Fibroblast of skin of left biceps (primary cell): Measurements from ENCODE around the gene MEF2C.

Source experiments
- DNase-seq, 2 experiments: peaks; one replicate each; pipeline ENCODE4 v3.0.0-alpha.2; 2013; ENCODE audit warnings: low read depth in 2 of 2

Gene MEF2C

DNA sequence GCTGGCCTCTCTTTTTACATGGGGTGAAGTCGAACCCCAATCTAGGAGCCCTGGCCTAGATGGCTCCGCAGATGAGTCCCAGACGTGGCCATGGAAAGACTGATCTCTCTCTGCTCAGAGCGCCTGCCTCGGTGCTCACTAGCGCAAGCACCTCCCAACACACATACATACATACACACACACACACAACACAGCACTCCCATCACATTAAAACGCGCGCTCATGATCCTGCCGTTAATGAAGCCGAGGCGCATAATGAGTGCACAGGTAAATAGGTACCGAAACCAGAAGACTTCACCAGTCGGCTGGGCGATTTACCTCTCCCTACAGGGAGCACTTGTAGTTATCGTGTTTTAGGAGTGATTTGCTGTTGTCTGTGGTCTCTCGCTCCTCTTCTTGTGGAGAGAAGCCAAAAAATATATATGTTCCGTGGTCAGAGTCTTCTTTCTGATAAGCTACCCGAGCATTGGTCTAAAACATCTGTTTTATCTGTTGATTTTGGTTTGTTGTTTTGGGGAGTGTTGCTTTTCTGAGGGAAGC lies 207.7 kb downstream of the MEF2C start:
- DNase-seq: no peak

DNA sequence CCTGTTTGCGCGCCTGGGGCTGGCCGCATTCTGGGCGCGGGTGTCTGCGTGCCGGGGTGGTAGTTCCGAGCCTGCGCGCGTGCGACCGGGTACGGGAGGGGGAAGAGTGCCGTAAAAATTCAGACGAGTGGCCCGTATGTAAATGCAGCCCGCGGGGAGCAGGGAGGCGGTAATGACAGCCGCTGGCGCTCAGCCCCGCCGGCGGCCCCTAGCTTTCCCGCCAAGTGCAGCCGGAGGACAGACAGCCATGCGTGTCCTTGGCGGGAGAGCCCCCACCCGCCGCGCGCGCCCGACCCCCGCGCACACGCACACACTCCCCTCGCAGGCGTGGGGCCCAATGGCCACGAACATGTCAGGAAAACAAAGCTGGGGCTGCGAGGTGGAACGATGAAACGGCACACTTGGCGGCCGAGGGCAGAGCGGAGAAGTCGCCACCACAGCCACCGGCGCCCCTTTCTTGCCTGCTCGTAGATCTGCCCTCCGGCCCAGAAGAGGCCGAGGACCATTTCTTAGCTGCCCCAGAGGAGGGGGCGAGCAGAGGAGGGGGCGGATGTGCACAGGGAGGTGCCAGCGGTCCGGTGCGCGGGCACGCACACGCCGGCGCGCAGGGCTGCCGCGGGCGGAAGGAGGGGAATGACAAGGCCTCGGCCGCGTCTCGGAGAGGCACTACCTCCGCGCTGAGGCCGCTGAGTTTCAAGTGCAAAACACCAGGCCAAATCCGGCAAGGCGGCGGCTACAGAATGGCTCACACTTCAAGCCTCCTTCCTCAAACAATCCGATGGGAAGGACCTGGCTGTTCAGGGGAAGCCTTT lies 208.4 kb downstream of the MEF2C start:
- no peak for DNase-seq

DNA sequence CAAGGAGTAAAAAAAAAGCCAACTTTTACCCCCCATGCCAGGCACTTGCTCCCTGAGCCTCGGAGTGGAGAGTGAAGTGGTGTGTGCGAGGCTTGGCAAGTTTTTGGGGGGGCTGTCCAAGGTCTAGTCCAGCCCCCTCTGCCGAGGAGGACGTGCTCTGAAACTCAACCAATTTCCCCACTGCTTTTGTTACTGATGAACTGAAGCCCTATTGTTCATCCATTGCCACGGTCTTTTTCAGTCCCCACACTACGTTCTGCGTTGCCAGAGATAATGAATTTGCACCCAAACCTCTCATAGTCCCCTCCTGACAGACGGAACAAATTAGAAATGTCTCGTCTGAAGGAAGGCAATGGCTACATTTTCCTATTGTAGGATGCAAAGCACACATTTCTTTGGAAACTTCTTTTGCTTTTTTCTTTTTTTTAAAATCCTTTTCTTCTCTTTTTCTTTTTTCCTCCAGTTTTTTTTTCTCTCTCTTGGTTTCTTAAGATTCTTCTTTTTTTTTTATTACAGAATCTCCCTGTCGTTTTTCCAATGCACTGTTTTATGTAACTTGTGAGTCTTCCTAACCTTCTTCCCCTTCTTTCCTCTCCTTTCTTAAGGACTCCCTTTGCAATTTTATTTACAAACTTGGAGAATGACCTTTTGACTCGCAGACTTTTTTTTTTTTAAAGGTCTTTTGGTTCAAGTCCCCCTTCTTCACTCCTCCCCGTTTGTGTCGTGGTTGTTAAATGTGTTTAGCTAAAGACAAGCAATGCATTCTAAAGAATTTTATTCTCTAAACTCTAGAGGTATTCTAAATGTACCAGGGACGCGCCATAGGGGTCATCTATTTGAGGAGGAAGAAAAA lies 209.5 kb downstream of the MEF2C start:
- DNase-seq: no peak

DNA sequence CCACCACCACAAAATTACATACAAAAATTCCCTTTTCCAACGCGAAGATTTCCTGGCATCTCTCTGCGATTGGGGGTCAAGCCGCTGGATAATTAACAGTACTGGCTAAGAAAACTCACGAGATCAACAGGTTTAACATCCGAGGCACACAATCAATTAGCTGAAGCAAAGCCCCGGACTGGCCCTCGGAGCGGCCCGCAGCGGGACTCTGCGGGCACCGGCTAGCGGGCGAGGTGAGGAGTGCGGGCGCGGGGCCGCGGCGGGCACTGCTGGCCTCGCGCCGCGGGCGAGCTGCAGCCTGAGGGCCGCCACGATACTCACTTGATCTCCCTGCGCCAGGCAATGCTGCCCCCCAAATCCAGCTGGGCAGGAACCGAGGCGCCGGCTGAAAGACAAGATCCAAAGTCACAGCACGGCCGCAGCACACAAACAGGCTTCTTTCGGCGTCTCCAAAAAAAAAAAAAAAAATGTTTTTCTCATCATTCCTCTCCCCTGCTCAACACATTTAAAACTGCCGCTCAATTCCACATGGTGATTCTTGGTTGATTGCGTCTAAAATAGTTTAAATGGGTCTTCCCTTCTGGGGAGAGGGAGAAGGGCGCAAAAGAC lies 210.2 kb downstream of the MEF2C start:
- DNase-seq: no peak

DNA sequence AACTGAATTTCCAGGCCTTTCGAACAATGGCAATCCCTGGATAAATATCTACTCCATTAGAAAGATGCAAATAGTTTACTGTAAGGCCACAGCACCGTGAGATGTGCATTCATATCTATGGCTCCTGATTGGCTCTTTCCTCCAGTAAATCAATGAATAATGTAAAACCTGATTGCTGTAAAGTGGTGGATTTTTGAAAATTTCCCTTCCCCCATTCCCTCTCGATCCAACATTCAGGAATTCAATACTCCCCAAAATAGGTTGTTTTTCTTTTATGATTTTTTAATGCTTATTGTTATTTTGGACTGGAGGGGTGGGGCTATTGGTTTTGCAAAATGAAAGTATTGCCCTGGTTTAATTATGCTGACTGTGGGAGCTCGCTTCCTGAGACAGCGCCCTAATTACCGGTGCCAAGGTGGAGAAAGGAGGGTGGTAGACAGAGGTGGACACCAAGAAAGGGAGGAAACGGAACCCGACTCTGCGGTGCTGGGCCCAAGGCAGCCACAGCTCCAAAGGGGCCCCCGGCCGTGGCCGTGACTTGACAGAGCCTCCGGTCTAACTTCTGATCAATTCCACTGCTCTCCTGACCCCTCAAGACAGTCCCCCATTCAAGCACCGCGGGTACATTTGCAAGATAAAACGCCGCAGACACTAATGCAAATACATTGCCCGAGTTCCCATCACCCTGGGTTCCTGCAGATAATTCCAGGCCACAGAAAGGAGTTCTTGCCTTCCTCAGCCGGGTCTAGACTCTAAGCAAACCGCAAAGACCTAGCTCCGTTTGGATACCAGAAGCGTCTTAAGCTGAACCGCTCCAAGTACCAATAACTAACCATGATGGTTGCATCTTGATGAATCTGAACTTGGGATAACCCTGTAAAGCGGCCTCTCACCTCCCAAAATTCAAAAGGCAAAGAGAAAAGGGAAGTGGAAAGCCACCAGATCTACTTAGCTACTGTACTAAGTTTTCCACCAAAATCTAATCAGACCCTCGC lies 211.2 kb downstream of the MEF2C start:
- DNase-seq: no peak

DNA sequence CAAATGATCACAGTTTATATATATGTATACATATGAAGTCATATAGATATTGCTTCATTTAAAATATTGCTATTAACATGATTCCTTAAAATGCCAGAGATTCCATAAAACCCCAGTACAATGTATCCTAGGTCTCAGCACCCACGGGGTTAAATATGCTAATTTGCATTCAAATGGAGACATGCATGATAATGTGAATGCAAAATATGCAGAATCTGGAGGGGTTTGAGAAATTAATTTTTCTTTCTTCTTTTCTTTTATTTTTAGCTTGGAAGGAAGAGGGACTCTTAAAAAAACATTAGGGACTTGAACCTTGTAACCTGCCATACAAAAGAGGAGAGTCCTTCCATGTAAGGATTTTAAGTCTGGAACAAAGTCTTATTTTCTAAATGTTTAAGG lies 211.9 kb downstream of the MEF2C start:
- DNase-seq: no peak

DNA sequence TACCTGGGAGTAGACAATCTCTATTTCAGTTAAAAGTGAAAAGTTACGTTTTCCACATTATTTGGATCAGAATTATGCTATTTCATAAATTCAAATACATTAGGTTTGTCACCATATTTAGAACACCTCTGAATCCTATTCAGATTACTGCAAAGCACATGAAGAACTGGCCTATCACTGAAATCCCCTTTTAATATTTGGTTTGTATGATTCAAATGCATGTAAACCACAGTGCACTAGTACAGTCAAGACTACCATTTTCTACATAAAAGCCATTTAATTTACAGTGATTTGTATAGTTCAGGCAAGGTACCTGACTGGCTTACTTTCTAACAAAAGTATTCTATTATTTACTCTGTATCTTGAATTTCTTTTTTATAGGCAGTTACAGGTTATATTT lies 212.5 kb downstream of the MEF2C start:
- DNase-seq: no peak

DNA sequence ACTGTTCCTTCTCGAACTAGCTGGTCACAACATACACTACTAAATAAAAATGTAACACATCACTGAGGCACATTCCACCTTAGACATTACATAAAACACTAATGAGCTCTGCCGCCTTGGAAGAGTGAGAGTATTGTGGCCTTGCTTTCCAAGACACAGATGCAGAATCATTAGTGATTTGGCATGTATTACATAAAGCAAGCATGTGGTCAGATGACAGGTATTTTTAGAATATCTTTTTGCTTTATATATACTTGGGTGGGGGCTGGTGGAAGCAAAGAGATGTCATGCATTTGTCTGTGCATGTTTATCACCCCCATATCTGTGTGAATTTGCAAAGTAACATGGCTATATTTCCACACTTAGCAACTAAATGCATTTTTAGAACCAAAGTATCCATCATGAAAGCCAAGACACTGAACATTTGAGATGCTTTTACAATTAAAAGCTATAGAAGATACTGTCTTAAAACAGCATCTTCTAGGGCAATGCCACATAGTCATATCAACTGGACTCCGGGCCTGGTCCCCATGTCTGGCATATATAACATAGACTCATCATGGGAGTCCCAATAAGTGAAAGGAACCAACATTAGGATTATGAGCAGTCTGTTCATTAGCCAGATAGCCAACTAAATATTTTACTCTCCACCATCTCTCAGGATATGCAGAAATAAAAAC lies 213.5 kb downstream of the MEF2C start:
- no peak for DNase-seq

DNA sequence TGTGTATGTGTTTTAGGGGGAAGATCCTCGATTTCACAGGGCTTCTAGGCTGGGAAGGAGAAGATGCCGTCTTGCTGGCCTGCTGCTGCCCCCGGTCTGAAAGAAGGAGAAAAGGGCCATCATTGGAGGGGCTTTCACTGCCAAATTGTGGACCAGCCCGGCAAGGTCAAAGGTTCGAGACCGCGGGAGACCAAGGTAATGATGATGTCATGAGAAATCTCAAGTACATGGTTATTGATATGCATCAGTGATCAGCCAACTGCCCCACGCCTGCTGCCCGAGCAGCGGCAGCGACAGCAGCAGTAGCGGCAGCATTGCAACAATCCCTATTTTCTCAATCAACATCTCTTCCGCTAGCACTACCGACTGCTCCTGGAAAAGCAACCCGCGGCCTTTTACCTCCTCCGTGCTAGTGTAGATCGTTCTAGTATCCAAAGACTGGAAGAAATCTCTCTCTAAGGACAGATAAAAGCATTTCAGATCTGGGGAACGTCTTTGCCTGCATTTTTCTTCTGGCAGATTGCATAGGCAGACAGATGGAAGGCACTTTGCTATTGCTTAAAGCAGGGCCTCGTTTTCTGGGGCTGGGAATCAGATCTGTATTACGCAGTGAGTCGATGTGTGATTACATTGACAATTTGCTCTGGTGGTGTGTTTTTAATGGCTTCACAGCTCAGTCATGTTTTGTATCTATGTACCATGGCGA lies 215.3 kb downstream of the MEF2C start:
- no peak for DNase-seq
